ELR (cell line): ENCODE measurements around the gene BOD1.
A peak's percentile ranks its signal among the peaks of the same experiment; 100 is the strongest.

Source experiments
- DNase-seq: peaks from one replicate; pipeline ENCODE4 v3.0.0-alpha.2; 2015; ENCODE audit warnings: low read depth

BOD1 gene

GRCh38 chr5:173577166-173577565 is 39.3 kb downstream of the BOD1 start:
- no peak for DNase-seq

DNA sequence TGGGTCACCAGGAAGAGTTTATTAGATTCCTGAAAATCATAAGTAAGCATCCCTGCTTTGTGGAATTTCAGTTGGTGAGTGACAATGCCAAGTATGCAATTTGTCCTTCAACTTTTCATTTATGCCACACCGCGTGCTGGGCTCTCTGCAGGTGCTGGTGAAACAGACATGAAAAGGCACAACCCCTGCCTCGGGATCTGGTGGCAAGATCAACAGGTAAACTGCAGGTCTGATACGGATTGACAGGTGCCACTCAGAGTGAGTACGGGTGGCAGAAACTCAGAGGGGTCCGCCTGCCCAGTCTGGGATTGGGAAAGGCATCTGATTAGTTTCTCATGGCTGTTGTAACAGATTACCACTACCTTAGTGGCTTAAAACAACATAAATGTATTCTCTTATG is 40.5 kb downstream of the BOD1 start:
- DNase-seq, result no peak

GRCh38 chr5:173574983-173575382 is 41.5 kb downstream of the BOD1 start:
- no peak for DNase-seq

DNA sequence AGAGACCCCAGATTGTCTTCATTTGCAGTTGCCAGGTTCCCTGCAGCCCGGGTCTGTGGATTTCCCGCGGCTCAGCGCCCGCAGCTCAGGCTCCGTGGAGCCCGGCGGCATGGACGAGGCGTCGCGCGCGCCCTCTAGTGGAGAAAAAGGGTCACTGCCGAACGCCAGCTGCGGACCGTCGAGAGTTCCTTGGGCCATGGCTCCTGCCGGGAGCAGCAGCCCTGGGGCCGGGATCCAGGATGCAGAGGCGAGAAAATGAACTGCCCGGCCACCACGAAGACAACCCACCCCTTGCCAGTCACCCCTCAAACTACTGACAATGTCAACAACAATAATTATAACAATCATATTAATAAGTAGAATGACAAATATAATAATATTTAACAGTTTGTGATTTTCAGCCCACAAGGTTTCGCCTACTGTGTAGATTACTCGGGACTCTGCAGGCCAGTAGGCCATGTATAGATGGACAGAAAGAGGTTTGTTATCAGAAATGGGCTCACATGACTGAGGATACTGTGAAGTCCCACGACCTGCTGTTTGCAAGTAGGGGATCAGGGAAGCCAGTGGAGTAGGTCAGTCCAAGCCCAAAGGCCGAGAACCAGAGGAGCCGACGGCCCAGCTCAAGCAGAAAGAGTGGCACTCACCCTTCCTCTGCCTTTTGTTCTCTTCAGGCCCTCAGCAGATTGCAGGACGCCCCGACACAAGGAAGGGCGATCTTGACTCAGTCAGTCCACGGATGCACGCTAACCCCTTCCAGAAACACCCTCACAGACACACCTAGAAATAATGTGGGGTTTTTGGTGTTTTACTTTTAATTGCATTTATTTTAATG is 43.1 kb downstream of the BOD1 start:
- peak; percentile 73 for DNase-seq

DNA sequence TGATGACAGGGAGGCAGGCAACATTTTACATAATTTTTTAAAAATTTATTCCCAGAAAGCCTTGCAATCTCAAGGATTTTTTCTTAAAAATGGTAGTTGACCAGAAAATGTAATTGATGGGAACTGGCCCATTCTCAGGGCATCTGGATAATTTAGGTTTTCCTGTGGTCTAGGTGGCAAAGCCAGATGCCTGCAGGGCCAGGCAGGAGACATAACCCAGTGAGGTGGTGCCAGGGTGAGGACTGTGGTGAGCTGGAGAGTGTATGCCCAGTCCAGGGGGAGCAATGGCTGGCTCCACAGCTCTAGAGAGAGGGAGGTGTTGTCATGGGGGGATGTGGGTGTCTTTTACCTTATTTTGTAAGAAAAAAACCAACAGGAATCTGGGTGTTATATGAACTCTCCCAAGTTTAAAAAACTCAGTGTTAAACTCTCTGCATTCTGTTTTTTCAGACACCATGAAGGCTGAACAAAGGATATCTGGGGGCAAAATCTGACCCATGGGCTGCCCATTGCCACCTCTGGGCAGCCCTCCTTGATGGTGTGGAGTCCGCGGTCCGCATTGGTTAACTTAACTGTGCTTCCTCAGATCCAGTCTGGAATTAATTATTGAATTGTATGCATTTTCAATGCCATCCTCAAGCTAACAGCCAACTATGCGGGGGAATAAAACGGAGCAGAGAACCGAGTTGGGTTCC is 43.9 kb downstream of the BOD1 start:
- DNase-seq, result no peak

DNA sequence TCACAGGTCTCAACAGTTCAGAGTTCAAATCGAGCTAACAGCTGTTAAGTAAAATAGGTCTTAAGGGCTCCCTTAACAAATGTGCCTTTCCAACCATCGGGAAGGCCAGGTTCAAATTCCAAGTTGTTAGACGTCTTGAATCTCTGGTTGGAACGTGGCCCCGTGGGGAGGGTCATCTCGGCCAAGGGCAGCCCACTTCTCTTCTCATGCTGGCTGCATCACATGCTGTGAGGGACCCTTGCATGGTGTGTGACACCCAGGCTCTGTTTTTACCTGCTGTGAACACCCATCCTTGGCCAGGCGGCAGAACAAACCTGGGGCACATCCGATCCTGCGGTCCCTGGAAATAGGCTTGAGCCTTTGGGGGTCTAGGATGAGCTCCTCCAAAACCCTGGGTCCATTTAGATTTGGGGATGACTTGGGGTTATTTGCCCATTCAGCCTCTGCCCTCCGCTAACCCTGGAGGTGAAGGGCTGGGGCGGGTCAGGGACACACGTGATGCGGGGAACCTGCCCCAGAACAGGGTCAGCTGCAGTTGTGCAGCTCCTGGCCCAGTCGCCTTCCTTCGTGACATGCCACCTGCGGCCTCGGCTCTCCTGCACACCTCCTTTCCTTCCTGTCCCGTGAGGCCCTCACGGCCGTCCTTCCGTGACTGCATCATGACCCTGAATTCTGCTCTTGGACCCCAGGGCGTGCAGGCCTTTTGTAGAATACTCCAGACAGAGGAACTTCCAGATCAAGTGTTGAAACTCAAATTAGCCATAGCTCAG is 45.9 kb downstream of the BOD1 start:
- no peak for DNase-seq

DNA sequence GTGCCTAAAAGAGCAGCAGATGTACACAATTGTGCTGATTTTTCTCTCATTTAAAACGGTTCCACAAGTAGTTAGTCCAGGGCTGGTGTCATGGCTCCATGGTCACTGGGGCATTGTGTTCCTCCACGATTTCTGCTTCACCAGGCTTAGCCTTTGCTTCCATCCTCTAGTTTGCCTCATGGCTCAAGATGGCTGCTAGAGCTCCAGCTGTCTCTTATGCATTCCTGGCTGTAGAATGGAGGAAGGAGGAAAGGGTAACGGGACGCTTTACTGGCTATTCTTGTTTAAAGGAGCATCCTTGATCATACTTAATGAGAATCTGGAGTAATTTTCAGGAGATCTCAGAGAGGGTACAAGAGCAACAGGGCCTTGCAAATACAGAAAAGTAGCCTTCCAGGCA is 47.7 kb downstream of the BOD1 start:
- no peak for DNase-seq

DNA sequence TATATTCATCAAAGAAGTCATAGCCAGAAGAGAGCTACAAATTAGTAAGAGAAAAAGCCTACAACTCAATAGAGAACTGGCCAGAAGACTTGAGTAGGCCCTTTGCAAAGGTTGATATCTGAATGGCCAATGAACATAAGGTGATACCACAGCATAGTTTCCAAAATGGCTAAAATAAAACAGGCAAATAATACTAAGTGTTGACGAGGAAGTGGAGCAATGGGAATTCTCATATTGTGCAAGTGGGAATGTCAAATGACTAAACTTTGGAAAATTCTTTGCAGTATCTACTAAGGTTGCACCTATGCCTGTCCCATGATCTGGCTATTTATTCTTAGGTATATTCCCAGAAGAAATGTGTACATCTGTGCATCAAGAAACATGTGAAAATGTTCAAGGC is 48.3 kb downstream of the BOD1 start:
- DNase-seq, result no peak

DNA sequence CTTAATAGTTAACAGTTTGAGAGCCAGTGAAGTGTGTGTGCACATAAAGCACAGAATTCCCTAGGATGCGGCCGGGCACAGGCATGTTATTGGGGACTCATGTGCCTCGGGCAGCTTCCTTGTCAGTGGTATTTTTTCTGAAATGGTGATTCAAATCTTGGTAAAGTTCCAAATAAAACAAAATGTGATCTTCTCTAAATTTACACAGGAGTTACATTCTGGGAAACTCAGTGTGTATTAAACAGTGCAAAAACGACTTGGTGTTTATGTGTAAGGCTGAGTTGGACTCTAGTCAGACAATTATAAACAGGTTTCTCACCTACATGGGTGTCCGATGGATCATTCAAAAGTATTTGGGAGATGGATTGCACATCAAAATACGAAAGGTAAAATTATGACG is 48.9 kb downstream of the BOD1 start:
- peak; percentile 51 for DNase-seq

- DNase-seq, result no peak
Observed at GRCh38 chr5:173565491-173566072, 50.9 kb downstream of the BOD1 start.

GRCh38 chr5:173564106-173564505 is 52.3 kb downstream of the BOD1 start:
- no peak for DNase-seq

- no peak for DNase-seq
Observed at GRCh38 chr5:173563246-173563645, 53.2 kb downstream of the BOD1 start.

DNA sequence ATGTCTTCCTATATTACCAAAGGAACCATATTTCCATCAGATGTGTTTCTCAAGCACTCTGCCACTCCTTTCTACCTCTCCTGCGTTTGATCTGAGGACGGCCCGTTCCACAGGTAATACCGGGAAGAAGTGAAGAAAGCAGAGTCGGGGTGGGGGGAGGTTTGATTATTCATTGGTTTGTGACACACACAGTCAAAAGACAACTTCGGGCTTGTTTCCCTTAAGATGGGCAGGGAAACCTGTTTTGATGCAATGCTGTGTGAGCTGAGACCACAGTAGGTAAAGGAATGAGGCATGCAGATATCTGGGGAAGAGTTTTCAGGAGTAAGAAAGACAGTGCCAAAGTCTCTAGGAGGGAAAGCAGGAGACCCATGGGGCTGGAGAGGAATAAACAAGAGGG is 54.0 kb downstream of the BOD1 start:
- DNase-seq, result no peak
